Measurements from ENCODE around the gene SCGB1C1.
"Not testable (repeated sequence)": the region's sequence is repeated elsewhere in the genome, so short reads cannot be mapped to it uniquely, and the experiment has no call there.

Gene SCGB1C1

GRCh38 chr11:232783-233565, 40.1 kb downstream of the SCGB1C1 start:
- no peak for DNase-seq (ENCODE audit: low read depth)
- no peak for TF ChIP-seq CTCF (IDR thresholded peaks at IDR 0.05; ENCODE audit: low read depth, low read length, missing control alignments)
- no peak overlapping the region for H3K4me3 ChIP-seq (ENCODE audit: low read depth, low read length)

- DNase-seq (ENCODE audit: low read depth) = no peak
- H3K4me3 ChIP-seq (ENCODE audit: low read depth, low read length) = peak overlapping the region; percentile 85
- no peak for TF ChIP-seq CTCF (IDR thresholded peaks at IDR 0.05; ENCODE audit: low read depth, low read length, missing control alignments)
These were observed 42.3 kb downstream of the SCGB1C1 start for GRCh38 chr11:235180-235579.

GRCh38 chr11:235609-235996, 42.7 kb downstream of the SCGB1C1 start:
- DNase-seq (ENCODE audit: low read depth) = no peak
- TF ChIP-seq CTCF (IDR thresholded peaks at IDR 0.05; ENCODE audit: low read depth, low read length, missing control alignments) = no peak
- peak overlapping the region; percentile 85 for H3K4me3 ChIP-seq (ENCODE audit: low read depth, low read length)

GRCh38 chr11:235997-236773, 43.3 kb downstream of the SCGB1C1 start, which contains the start of gene SIRT3:
SIRT3 (minus strand) TSS chr11:236342; CDS start chr11:236328, 14 bp downstream.
- no peak for TF ChIP-seq CTCF (IDR thresholded peaks at IDR 0.05; ENCODE audit: low read depth, low read length, missing control alignments)
- no peak for DNase-seq (ENCODE audit: low read depth)
- peak within 1 kb of the TSS; percentile 92 for H3K4me3 ChIP-seq (ENCODE audit: low read depth, low read length)

- H3K4me3 ChIP-seq (ENCODE audit: low read depth, low read length) = peak within 1 kb of the TSS; percentile 92
- DNase-seq (ENCODE audit: low read depth) = peak; percentile 52
- TF ChIP-seq CTCF (IDR thresholded peaks at IDR 0.05; ENCODE audit: low read depth, low read length, missing control alignments) = no peak
These were observed 44.2 kb downstream of the SCGB1C1 start, which contains the start of gene PSMD13 for GRCh38 chr11:236774-237767. PSMD13 (plus strand) TSS chr11:236976; CDS start chr11:237050, 74 bp downstream.

- DNase-seq (ENCODE audit: low read depth) = not testable (repeated sequence)
- peak overlapping the region; percentile 92; the same call in 1 of the 2 replicates for H3K4me3 ChIP-seq (ENCODE audit: low read depth, low read length)
These were observed 45.5 kb downstream of the SCGB1C1 start for GRCh38 chr11:238346-238745.
